GM19397 (cell line): ENCODE results near the gene FICD.
A peak's percentile ranks its signal among the peaks of the same experiment; 100 is the strongest.
"Not testable (repeated sequence)": the region's sequence is repeated elsewhere in the genome, so short reads cannot be mapped to it uniquely, and the experiment has no call there.

Experiments
- ATAC-seq: cut with Tn5 transposase; IDR thresholded peaks from one replicate; pipeline ENCODE4 v1.9.1; 2021; ENCODE audit warnings: mild to moderate bottlenecking, moderate library complexity; ENCODE audit not compliant: unreplicated experiment

Gene FICD

DNA sequence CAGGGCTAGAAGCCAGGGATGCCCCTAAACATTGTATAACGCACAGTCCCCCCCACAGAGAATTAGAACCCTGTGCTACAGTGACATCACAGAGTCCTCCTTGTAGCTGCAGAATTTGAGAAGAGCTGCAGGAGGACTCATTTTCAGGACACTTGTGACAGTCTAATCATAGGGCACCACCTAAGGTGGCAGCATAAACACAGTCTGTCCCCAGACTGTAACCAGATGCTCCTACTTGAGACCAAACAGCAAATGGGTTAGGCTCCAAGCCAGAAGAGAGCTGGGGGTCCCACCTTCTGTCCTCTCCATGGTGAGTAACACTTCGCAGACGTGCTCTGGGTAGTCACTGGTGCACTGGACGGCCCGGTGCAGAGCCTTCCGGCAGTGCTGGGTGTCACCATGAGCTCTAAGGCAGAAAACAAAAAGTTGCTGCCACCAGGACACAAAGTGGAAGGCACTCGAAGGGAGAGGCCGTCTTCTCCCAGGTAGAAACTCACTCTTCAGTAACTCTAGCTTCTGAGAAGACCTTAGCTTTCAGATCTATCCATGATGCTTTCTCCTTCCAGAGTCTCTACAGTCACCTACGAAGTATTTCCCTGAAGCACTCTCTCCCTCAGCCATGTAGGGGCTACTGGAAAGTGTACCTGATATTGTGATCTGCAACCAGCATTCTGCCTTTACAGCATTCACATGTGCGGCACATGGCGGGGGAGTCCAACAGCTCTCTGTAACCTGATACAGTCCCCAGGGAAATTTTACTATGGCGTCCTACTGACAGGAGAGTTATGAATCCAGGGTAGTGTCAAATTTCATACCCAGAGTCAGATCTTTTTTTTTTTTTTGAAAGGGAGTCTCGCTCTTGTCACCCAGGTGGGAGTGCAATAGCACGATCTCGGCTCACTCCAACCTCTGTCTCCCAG is 17.1 kb downstream of the FICD start:
- ATAC-seq, result no peak

- no peak for ATAC-seq
These were observed 23.1 kb downstream of the FICD start for GRCh38 chr12:108538146-108538545.

- ATAC-seq, result no peak
These were observed 23.6 kb downstream of the FICD start for GRCh38 chr12:108538616-108539195.

DNA sequence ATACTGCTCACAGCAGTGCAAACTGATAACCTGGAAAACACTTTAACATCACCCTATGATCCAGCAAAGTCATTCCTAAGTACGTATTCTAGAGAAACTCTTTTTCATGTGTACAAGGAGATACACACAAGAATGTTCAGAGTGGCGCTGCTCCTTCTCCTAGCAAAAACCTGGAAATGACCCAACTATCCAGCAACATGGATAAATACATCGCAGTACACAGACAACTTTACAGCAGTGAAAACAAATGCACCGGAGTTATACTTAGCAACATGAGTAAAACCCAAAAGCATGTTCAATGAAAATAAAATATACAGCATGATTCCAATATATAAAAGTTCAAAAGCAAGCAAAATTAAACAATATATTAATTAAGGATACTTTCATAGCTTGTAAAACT is 27.2 kb downstream of the FICD start:
- no peak for ATAC-seq

DNA sequence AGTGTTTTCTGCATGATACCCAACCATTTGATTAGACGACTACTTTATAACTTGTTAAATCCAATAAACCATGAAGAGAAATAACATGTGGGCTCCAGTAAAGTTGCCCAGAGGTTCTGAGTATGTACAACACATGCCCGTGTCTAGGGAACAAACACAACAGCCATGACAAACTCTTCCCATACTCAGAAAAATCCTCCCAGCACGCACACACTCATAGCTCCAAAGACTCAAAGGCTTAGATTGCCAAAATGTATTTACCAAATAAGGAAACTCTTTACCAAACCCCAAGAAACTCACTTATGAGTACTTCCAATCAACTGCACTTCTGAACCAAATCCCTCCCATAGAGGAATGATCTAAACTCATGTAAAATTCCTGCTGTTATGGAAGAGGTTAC is 28.6 kb downstream of the FICD start:
- ATAC-seq, result no peak

DNA sequence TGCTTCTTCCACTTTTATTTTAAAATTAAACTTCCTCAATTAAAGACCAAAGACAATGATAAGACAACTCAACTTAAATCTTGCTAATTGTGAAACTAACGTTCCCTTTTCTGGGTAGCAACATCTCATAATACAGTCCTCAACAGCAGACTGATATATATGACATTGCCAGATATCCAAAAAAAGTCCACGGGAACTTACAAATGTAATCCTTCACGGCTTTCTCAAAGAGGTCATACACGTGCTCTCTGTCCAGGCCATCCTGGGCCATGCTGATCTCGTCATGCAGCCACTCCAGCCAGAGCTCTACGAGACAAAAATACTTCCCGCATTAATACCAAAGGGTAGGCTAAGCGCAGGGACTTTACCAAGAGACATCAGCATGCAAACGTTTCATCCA is 32.6 kb downstream of the FICD start:
- no peak for ATAC-seq

GRCh38 chr12:108548954-108549521 is 34.0 kb downstream of the FICD start:
- no peak for ATAC-seq

DNA sequence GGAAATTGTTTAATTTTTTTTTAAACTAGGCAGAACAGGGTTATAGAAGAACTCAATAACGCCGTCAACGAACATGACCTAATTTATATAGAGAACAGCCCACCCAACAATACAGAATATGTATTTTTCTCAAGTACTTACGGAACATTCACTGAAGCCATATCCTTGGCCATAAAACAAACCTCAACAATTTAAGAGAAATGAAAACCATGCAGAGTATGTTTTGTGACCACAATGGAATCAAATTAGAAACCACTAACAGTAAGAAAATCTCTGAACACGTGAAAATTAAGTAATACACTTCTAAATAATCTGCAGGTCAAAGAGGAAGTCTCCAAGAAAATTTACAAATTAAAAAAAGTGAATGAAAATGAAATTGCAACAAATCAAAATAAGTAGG is 36.5 kb downstream of the FICD start:
- ATAC-seq, result no peak

GRCh38 chr12:108553799-108554198 is 38.7 kb downstream of the FICD start:
- ATAC-seq, result no peak

DNA sequence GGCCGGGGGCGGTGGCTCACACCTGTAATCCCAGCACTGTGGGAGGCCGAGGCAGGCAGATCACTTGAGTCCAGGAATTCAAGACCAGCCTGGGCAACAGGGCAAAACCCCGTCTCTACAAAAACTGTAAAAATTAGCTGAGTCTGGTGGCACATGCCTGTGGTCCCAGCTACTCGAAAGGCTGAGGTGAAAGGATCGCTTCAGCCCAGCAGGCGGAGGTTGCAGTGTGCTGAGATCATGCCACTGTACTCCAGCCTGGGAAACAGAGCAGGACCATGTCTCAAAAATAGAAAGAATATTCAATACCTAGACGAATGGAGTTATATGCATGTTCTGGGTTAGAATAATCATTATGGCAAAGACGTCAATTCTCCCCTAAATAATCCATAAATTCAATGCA is 40.3 kb downstream of the FICD start:
- not testable (repeated sequence) for ATAC-seq

- no peak for ATAC-seq
These were observed 44.1 kb downstream of the FICD start for GRCh38 chr12:108559007-108559655.

GRCh38 chr12:108559748-108560147 is 44.7 kb downstream of the FICD start:
- ATAC-seq, result no peak

- ATAC-seq, result no peak
These were observed 45.2 kb downstream of the FICD start for GRCh38 chr12:108560321-108560721.

DNA sequence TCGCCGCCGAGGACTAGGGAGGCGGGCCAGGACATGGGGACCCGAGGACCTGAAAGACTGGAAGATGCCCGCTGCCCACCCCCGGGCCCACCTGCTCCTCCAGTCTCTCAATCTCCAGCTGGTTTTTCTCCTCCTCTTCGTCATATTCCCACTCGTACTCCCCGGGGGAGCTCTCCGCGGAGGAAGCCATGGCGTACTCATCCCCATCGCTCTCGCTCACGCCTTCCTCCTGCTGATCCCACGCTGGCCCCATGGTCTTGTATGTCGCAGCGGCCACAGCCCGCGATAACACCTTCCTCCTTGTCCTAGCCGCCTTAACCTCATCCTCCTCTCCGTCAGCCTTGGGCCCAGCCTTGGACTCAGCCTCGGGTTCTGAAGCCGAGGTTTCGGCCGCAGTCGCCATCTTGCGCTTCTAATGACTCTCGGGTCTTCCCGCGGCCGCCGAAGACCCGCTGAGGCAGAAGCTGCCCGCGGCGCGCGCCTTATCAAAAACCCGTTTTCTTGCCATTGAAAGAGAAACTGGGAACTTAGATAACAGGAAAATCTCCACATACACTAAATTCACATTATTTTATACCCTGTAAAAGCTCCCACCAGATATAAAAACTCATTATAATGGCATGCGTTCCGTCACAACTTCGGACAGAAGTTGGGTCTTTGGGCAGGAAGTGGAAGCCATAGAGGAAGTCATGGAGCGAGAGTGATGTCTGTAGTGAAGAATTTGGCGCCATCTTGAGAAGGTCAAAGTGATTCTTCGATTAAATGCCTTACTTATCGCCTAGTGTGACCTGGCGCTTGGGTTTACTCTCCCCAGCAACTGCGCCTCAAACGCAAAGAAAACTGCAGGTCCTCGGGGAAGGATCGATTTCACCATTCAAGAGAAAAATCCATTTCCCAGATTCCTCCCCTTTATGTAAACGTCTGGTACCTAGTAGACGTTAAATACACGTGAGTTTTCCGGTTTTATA is 46.0 kb downstream of the FICD start, which contains the start of gene SART3:
TSS of gene SART3 (minus strand) at position 422 of the 968 bp plus-strand sequence. CDS start at position 403, 19 bp downstream.
- ATAC-seq, result peak; percentile 42

- ATAC-seq, result no peak
These were observed 46.8 kb downstream of the FICD start for GRCh38 chr12:108561852-108562347.

- peak; percentile 58 for ATAC-seq
These were observed 47.5 kb downstream of the FICD start, which contains the start of gene ISCU for GRCh38 chr12:108562348-108563135. TSS of gene ISCU (plus strand) at chr12:108562596. CDS start at chr12:108562623, 27 bp downstream.

GRCh38 chr12:108563136-108563803 is 48.2 kb downstream of the FICD start:
- peak; percentile 25 for ATAC-seq

DNA sequence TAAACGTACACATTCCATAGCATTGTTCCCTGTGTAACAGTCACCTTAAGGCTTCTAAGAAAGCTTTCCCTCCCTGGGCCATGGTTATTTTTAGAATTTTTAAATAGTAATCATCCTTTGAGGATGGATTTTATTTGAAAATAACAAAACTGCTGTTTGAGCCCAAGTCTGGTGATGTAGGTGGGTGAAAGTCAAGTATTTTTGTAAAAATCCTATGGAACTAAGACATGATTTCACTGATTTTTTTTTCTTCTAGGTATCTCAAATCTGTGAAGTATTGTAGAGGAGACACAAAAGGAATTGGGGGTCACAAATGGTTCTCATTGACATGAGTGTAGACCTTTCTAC is 48.7 kb downstream of the FICD start:
- no peak for ATAC-seq

DNA sequence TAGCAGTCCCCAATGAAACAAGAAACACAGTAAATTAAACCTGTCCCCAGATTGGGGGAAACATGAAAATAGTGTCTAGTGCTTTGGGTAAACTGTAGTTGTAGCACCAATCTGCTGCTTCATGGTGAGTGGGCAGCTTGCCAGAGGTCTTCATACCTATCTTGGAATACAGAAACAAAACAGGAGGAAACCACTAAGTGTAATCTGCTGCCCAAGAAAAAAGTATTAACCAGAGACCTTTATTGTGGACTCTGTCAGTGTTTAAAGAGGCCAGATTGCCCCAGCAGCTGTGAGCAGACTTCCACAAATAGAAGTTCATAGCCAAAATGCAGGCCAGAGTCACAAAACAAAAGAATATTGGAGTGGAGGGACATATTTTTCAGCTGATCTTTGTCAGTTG is 49.6 kb downstream of the FICD start:
- no peak for ATAC-seq
